H1 (cell line): ENCODE data around the gene PAX3. TPM values are rescaled to one million over a fixed set of nuclear protein-coding genes. Genes with fewer than 3 reads are reported as not detected.

Experiments
- CBX8 ChIP-seq: fragments of 300-800, 300-1000 bp; sonication (generic); IDR thresholded peaks from 2 replicates; pipeline ENCODE4 v1.7.1; 2016; ENCODE audit warnings: low read depth, low read length, borderline replicate concordance
- GTF2F1 ChIP-seq: IDR thresholded peaks from 2 replicates; pipeline ENCODE4 v1.6.1; 2012; ENCODE audit warnings: low read depth, low read length, improper control_type of control experiment, borderline replicate concordance
- KDM4A ChIP-seq: IDR thresholded peaks from one replicate; pipeline ENCODE4 v1.7.1; 2012; ENCODE audit warnings: low read depth, mild to moderate bottlenecking, moderate library complexity, low read length, inconsistent platforms; ENCODE audit not compliant: severe bottlenecking
- POU5F1 ChIP-seq: IDR thresholded peaks from 2 replicates; pipeline ENCODE4 v1.6.1; 2011; ENCODE audit warnings: low read depth, mild to moderate bottlenecking, low read length, moderate library complexity
- RBBP5 ChIP-seq: IDR thresholded peaks from 2 replicates; pipeline ENCODE4 v1.7.1; 2012; ENCODE audit warnings: low read depth, mild to moderate bottlenecking, inconsistent platforms, low read length, moderate library complexity, borderline replicate concordance
- SUZ12 ChIP-seq: fragments of 200-600 bp; sonication (generic); IDR thresholded peaks from 2 replicates; pipeline ENCODE4 v1.6.1; 2012; ENCODE audit warnings: mild to moderate bottlenecking, inconsistent platforms, low read length, moderate library complexity, mixed read lengths
- polyA plus RNA-seq, 7 experiments: library from polyadenylated mRNA; depleted of rRNA in 3 of 7; stranded (reverse) in 5 of 7; unstranded in 2 of 7; fragments of >200 nt in 5 of 7; fragments of 200-250 nt in 2 of 7; gene quantifications; 1 replicate in 5 of 7; 2 replicates in 1 of 7; 4 replicates in 1 of 7; pipeline versions ENCODE4 v1.2.1 to v1.2.3, GENCODE V29; 2011 to 2013; ENCODE audit warnings: missing spikeins in 2 of 7, mixed read lengths in 2 of 7
- total RNA-seq: library from RNA; stranded (reverse); fragmentation: NEBNext Ultra II Directional; extraction: Animal tissue kit (Norgen Biotek cat#: 25700); gene quantifications from 2 replicates; pipeline ENCODE4 v1.2.1, GENCODE V29; 2021
- TF ChIP-seq, protein P1 (sequence below): fragments of 300-600 bp; sonication (generic); IDR thresholded peaks from 2 replicates; pipeline ENCODE4 v1.7.1; 2012; ENCODE audit warnings: low read length, moderate library complexity, mild to moderate bottlenecking, inconsistent platforms; ENCODE audit not compliant: insufficient replicate concordance
- TF ChIP-seq, protein P2 (sequence below): IDR thresholded peaks from 2 replicates; pipeline ENCODE4 v1.6.1; 2012; ENCODE audit warnings: low read length, inconsistent platforms

Gene PAX3
- total and polyA plus RNA-seq, 2 of the 8 experiments (the other 6 are each of a cell fraction or from before 2014, with no cell fraction given), result 0.33 TPM; not detected in 1

DNA sequence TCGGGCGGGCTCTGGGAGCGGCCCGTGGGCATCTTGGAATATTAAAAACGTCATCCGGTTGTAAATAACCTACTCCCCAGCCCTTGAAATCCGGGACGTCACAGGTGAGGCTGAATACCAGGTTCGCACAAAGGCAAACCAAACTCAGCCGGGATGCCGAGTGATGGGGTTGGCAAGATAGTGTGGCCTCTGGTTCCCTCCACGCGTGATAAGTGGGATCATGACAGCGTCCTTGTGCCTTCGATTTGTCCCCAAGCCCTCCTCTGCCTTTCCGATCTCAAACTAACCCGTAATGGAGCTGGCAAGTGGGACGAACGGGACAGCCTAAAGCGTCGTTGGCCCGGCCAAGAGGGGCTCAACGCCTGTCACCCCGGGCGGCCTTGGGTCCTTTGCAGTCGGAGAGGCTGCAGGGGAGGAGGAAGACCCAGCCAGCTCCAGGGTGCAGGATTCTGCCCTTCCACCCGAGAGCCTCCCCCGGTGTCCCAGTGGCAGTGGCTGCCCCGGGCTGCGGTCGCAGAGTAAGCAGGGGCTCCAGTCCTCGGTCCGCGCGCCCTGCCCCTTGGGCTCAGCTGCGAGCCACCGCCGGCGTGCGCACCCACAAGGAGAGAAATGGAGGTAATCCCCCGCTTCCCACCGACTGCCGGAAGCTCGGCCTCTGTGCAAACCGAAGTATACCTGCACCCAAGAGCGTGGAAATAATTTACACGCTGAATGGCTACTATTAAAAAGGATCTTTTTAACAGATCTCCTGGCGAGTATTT, 13.4 kb upstream of the PAX3 start (continued):
- TF ChIP-seq, protein P1, sequence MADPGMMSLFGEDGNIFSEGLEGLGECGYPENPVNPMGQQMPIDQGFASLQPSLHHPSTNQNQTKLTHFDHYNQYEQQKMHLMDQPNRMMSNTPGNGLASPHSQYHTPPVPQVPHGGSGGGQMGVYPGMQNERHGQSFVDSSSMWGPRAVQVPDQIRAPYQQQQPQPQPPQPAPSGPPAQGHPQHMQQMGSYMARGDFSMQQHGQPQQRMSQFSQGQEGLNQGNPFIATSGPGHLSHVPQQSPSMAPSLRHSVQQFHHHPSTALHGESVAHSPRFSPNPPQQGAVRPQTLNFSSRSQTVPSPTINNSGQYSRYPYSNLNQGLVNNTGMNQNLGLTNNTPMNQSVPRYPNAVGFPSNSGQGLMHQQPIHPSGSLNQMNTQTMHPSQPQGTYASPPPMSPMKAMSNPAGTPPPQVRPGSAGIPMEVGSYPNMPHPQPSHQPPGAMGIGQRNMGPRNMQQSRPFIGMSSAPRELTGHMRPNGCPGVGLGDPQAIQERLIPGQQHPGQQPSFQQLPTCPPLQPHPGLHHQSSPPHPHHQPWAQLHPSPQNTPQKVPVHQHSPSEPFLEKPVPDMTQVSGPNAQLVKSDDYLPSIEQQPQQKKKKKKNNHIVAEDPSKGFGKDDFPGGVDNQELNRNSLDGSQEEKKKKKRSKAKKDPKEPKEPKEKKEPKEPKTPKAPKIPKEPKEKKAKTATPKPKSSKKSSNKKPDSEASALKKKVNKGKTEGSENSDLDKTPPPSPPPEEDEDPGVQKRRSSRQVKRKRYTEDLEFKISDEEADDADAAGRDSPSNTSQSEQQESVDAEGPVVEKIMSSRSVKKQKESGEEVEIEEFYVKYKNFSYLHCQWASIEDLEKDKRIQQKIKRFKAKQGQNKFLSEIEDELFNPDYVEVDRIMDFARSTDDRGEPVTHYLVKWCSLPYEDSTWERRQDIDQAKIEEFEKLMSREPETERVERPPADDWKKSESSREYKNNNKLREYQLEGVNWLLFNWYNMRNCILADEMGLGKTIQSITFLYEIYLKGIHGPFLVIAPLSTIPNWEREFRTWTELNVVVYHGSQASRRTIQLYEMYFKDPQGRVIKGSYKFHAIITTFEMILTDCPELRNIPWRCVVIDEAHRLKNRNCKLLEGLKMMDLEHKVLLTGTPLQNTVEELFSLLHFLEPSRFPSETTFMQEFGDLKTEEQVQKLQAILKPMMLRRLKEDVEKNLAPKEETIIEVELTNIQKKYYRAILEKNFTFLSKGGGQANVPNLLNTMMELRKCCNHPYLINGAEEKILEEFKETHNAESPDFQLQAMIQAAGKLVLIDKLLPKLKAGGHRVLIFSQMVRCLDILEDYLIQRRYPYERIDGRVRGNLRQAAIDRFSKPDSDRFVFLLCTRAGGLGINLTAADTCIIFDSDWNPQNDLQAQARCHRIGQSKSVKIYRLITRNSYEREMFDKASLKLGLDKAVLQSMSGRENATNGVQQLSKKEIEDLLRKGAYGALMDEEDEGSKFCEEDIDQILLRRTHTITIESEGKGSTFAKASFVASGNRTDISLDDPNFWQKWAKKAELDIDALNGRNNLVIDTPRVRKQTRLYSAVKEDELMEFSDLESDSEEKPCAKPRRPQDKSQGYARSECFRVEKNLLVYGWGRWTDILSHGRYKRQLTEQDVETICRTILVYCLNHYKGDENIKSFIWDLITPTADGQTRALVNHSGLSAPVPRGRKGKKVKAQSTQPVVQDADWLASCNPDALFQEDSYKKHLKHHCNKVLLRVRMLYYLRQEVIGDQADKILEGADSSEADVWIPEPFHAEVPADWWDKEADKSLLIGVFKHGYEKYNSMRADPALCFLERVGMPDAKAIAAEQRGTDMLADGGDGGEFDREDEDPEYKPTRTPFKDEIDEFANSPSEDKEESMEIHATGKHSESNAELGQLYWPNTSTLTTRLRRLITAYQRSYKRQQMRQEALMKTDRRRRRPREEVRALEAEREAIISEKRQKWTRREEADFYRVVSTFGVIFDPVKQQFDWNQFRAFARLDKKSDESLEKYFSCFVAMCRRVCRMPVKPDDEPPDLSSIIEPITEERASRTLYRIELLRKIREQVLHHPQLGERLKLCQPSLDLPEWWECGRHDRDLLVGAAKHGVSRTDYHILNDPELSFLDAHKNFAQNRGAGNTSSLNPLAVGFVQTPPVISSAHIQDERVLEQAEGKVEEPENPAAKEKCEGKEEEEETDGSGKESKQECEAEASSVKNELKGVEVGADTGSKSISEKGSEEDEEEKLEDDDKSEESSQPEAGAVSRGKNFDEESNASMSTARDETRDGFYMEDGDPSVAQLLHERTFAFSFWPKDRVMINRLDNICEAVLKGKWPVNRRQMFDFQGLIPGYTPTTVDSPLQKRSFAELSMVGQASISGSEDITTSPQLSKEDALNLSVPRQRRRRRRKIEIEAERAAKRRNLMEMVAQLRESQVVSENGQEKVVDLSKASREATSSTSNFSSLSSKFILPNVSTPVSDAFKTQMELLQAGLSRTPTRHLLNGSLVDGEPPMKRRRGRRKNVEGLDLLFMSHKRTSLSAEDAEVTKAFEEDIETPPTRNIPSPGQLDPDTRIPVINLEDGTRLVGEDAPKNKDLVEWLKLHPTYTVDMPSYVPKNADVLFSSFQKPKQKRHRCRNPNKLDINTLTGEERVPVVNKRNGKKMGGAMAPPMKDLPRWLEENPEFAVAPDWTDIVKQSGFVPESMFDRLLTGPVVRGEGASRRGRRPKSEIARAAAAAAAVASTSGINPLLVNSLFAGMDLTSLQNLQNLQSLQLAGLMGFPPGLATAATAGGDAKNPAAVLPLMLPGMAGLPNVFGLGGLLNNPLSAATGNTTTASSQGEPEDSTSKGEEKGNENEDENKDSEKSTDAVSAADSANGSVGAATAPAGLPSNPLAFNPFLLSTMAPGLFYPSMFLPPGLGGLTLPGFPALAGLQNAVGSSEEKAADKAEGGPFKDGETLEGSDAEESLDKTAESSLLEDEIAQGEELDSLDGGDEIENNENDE, result no peak
- TF ChIP-seq POU5F1 (no peak), SUZ12 (peak; percentile 66; the same call in 1 of the 2 replicates), CBX8 (peak; percentile 79; the same call in 1 of the 2 replicates), GTF2F1 (no peak), RBBP5 (no peak), KDM4A (peak; percentile 12)
- TF ChIP-seq, protein P2, sequence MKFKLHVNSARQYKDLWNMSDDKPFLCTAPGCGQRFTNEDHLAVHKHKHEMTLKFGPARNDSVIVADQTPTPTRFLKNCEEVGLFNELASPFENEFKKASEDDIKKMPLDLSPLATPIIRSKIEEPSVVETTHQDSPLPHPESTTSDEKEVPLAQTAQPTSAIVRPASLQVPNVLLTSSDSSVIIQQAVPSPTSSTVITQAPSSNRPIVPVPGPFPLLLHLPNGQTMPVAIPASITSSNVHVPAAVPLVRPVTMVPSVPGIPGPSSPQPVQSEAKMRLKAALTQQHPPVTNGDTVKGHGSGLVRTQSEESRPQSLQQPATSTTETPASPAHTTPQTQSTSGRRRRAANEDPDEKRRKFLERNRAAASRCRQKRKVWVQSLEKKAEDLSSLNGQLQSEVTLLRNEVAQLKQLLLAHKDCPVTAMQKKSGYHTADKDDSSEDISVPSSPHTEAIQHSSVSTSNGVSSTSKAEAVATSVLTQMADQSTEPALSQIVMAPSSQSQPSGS, result no peak
